ENCODE data around the gene RGS19. TPM values are rescaled to one million over a fixed set of nuclear protein-coding genes. Genes with fewer than 3 reads are reported as not detected.
"Not testable (repeated sequence)": the region's sequence is repeated elsewhere in the genome, so short reads cannot be mapped to it uniquely, and the experiment has no call there.

RGS19 gene
- 10.5 and 12.2 TPM in 2 replicates for total RNA-seq

- no peak for DNase-seq (ENCODE audit: low read depth)
Measured at GRCh38 chr20:64079273-64080012, at the start of gene RGS19. Gene RGS19 (minus strand): TSS chr20:64079518. CDS start chr20:64076886, 2,632 bp downstream.

GRCh38 chr20:64123517-64123916 lies 44.2 kb upstream of the RGS19 start:
- DNase-seq (ENCODE audit: low read depth): not testable (repeated sequence)

GRCh38 chr20:64122927-64123326 lies 43.6 kb upstream of the RGS19 start:
- not testable (repeated sequence) for DNase-seq (ENCODE audit: low read depth)

GRCh38 chr20:64121586-64121985 lies 42.3 kb upstream of the RGS19 start:
- no peak for DNase-seq (ENCODE audit: low read depth)

- DNase-seq (ENCODE audit: low read depth): no peak
Measured at GRCh38 chr20:64119681-64120341, 40.5 kb upstream of the RGS19 start.

GRCh38 chr20:64119301-64119680 lies 40.0 kb upstream of the RGS19 start:
- no peak for DNase-seq (ENCODE audit: low read depth)

GRCh38 chr20:64117432-64117777 lies 38.1 kb upstream of the RGS19 start:
- not testable (repeated sequence) for DNase-seq (ENCODE audit: low read depth)

GRCh38 chr20:64116541-64117431 lies 37.5 kb upstream of the RGS19 start:
- no peak for DNase-seq (ENCODE audit: low read depth)

- DNase-seq (ENCODE audit: low read depth): no peak
Measured at GRCh38 chr20:64116016-64116415, 36.7 kb upstream of the RGS19 start.

- no peak for DNase-seq (ENCODE audit: low read depth)
Measured at GRCh38 chr20:64115171-64115911, 36.0 kb upstream of the RGS19 start.

GRCh38 chr20:64114356-64114971 lies 35.1 kb upstream of the RGS19 start:
- DNase-seq (ENCODE audit: low read depth): no peak

- DNase-seq (ENCODE audit: low read depth): no peak
Measured at GRCh38 chr20:64113796-64114355, 34.6 kb upstream of the RGS19 start.

- no peak for DNase-seq (ENCODE audit: low read depth)
Measured at GRCh38 chr20:64113444-64113775, 34.1 kb upstream of the RGS19 start.

- DNase-seq (ENCODE audit: low read depth): no peak
Measured at GRCh38 chr20:64112691-64113443, 33.5 kb upstream of the RGS19 start.

- DNase-seq (ENCODE audit: low read depth): no peak
Measured at GRCh38 chr20:64111841-64112641, 32.7 kb upstream of the RGS19 start.

GRCh38 chr20:64110411-64111068 lies 31.2 kb upstream of the RGS19 start:
- DNase-seq (ENCODE audit: low read depth): no peak

GRCh38 chr20:64109831-64110391 lies 30.6 kb upstream of the RGS19 start:
- no peak for DNase-seq (ENCODE audit: low read depth)
